HEK293 (cell line): ENCODE measurements around the gene BAG5.

Experiments
- CTCF ChIA-PET: fragments of 350-600 bp; formaldehyde crosslinking; extraction: SDS; loops from one replicate; lab custom pipeline; 2021; ENCODE audit warnings: antibody characterized with exemption; lab: Yijun Ruan, JAX
- POLR2A ChIA-PET: fragments of 300-600 bp; formaldehyde crosslinking; extraction: SDS; loops from one replicate; lab custom pipeline; 2020; ENCODE audit warnings: antibody characterized with exemption, inconsistent platforms; lab: Yijun Ruan, JAX
- H3K27ac ChIP-seq: fragments of 200-500 bp; sonication (Bioruptor generic); 2 replicates; pipeline ENCODE4 v1.5.1; 2014; ENCODE audit warnings: low read depth, low read length, control low read depth, inconsistent platforms; ENCODE audit errors: extremely low read depth
- H3K36me3 ChIP-seq, 2 experiments: fragments of 200-500 bp in 1 of 2; sonication (Bioruptor generic) in 1 of 2; 1 replicate in 1 of 2; 2 replicates in 1 of 2; pipeline ENCODE4 v1.5.1; 2014 to 2017; ENCODE audit warnings: inconsistent platforms in 2 of 2, low read length in 2 of 2; ENCODE audit not compliant: control insufficient read depth in 2 of 2, insufficient read depth in 1 of 2
- H3K4me1 ChIP-seq: fragments of 200-500 bp; sonication (Bioruptor generic); 2 replicates; pipeline ENCODE4 v1.5.1; 2014; ENCODE audit warnings: mild to moderate bottlenecking, low read length, inconsistent platforms; ENCODE audit not compliant: control insufficient read depth, insufficient read depth
- H3K4me3 ChIP-seq: 2 replicates; pipeline ENCODE4 v1.5.1; 2011; ENCODE audit warnings: low read depth, mild to moderate bottlenecking, control low read depth, low read length, moderate library complexity
- H3K9me3 ChIP-seq: fragments of 200-500 bp; sonication (Bioruptor generic); 2 replicates; pipeline ENCODE4 v1.5.1; 2014; ENCODE audit warnings: low read depth, low read length, inconsistent platforms; ENCODE audit not compliant: control insufficient read depth, insufficient read depth
- GLIS2 ChIP-seq: fragments of 450-650 bp; formaldehyde crosslinking; IDR thresholded peaks from 2 replicates; pipeline ENCODE4 v1.5.1; 2016; ENCODE audit warnings: missing biosample characterization, missing genetic modification characterization
- IKZF3 ChIP-seq: fragments of 450-650 bp; IDR thresholded peaks from 2 replicates; pipeline ENCODE4 v1.5.0; 2018; ENCODE audit warnings: missing biosample characterization, mild to moderate bottlenecking, missing genetic modification characterization, moderate library complexity
- KLF8 ChIP-seq: fragments of 450-650 bp; formaldehyde crosslinking; IDR thresholded peaks from 2 replicates; pipeline ENCODE4 v1.5.1; 2016; ENCODE audit warnings: missing biosample characterization, missing genetic modification characterization
- PRDM2 ChIP-seq: fragments of 450-650 bp; formaldehyde crosslinking; IDR thresholded peaks from 2 replicates; pipeline ENCODE4 v1.5.1; 2016; ENCODE audit warnings: missing biosample characterization, missing genetic modification characterization, borderline replicate concordance
- PRDM4 ChIP-seq: fragments of 450-650 bp; formaldehyde crosslinking; IDR thresholded peaks from 2 replicates; pipeline ENCODE4 v1.5.1; 2017; ENCODE audit warnings: missing biosample characterization, missing genetic modification characterization
- SP2 ChIP-seq: fragments of 450-650 bp; formaldehyde crosslinking; IDR thresholded peaks from 2 replicates; pipeline ENCODE4 v1.5.1; 2016; ENCODE audit warnings: missing biosample characterization, missing genetic modification characterization
- YY1 ChIP-seq: fragments of 450-650 bp; formaldehyde crosslinking; IDR thresholded peaks from 2 replicates; pipeline ENCODE4 v1.5.1; 2018; ENCODE audit warnings: missing biosample characterization, missing genetic modification characterization
- ZBTB1 ChIP-seq: fragments of 450-650 bp; formaldehyde crosslinking; IDR thresholded peaks from 2 replicates; pipeline ENCODE4 v1.5.1; 2016; ENCODE audit warnings: missing biosample characterization, missing genetic modification characterization
- ZBTB20 ChIP-seq: fragments of 450-650 bp; formaldehyde crosslinking; IDR thresholded peaks from 2 replicates; pipeline ENCODE4 v1.5.1; 2016; ENCODE audit warnings: missing biosample characterization, missing genetic modification characterization
- ZBTB21 ChIP-seq: fragments of 450-650 bp; formaldehyde crosslinking; IDR thresholded peaks from 2 replicates; pipeline ENCODE4 v1.5.1; 2017; ENCODE audit warnings: missing biosample characterization, missing genetic modification characterization
- ZBTB26 ChIP-seq: fragments of 450-650 bp; formaldehyde crosslinking; optimal IDR thresholded peaks from 2 replicates; pipeline ENCODE3; 2016; ENCODE audit warnings: missing biosample characterization, mild to moderate bottlenecking, missing genetic modification characterization
- ZBTB7A ChIP-seq: fragments of 450-650 bp; formaldehyde crosslinking; IDR thresholded peaks from 2 replicates; pipeline ENCODE4 v1.5.1; 2016; ENCODE audit warnings: low read depth, missing biosample characterization, missing genetic modification characterization
- ZEB2 ChIP-seq: fragments of 450-650 bp; formaldehyde crosslinking; IDR thresholded peaks from 2 replicates; pipeline ENCODE4 v1.5.1; 2016; ENCODE audit warnings: missing biosample characterization, missing genetic modification characterization
- ZFHX2 ChIP-seq: fragments of 450-650 bp; formaldehyde crosslinking; conservative IDR thresholded peaks from 2 replicates; pipeline ENCODE4 v1.5.1; 2016; ENCODE audit warnings: missing biosample characterization, missing genetic modification characterization
- ZNF155 ChIP-seq: fragments of 450-650 bp; formaldehyde crosslinking; IDR thresholded peaks from 2 replicates; pipeline ENCODE4 v1.5.1; 2016; ENCODE audit warnings: missing biosample characterization, missing genetic modification characterization
- ZNF18 ChIP-seq: fragments of 450-650 bp; formaldehyde crosslinking; IDR thresholded peaks from 2 replicates; pipeline ENCODE4 v1.5.1; 2016; ENCODE audit warnings: missing biosample characterization, missing genetic modification characterization
- ZNF2 ChIP-seq: fragments of 450-650 bp; formaldehyde crosslinking; IDR thresholded peaks from 2 replicates; pipeline ENCODE4 v1.5.1; 2016; ENCODE audit warnings: missing biosample characterization, missing genetic modification characterization
- ZNF350 ChIP-seq: fragments of 450-650 bp; formaldehyde crosslinking; IDR thresholded peaks from 2 replicates; pipeline ENCODE4 v1.5.0; 2017; ENCODE audit warnings: missing biosample characterization, mild to moderate bottlenecking, missing genetic modification characterization
- ZNF398 ChIP-seq: fragments of 450-650 bp; formaldehyde crosslinking; IDR thresholded peaks from 2 replicates; pipeline ENCODE4 v1.5.1; 2017; ENCODE audit warnings: missing biosample characterization, missing genetic modification characterization
- ZNF561 ChIP-seq: fragments of 450-650 bp; IDR thresholded peaks from 2 replicates; pipeline ENCODE4 v1.5.1; 2018; ENCODE audit warnings: missing biosample characterization, missing genetic modification characterization, borderline replicate concordance
- ZNF791 ChIP-seq: fragments of 450-650 bp; formaldehyde crosslinking; IDR thresholded peaks from 2 replicates; pipeline ENCODE4 v1.5.1; 2016; ENCODE audit warnings: missing biosample characterization, missing genetic modification characterization
- ZSCAN30 ChIP-seq: fragments of 450-650 bp; IDR thresholded peaks from 2 replicates; pipeline ENCODE4 v1.5.1; 2018; ENCODE audit warnings: missing biosample characterization, mild to moderate bottlenecking, missing genetic modification characterization, moderate library complexity

BAG5 gene

GRCh38 chr14:103528587-103529382 is 33.7 kb downstream of the BAG5 start, which contains the start of gene TRMT61A:
TRMT61A (plus strand) TSS chr14:103529196; CDS start chr14:103529979, 783 bp downstream.
- Histone ChIP-seq H3K4me1 (peaks cover 19% of the 10 kb centered on the region), H3K36me3 (peaks cover 0 to 12% of the 10 kb centered on the region in 2 experiments; a peak in 1 of 3 replicates), H3K4me3 (peak within 1 kb of the TSS; percentile 83), H3K9me3 (no peaks in the 10 kb centered on the region), H3K27ac (peak within 1 kb of the TSS; percentile 89)
- ChIA-PET POLR2A (interaction anchor here (0.6 to 2.2 kb wide), 14 partner anchors 8 to 452 kb away, joined by 3 to 18 read pairs (median 4); partner anchors contain the start of genes BAG5, COA8 and EIF5), CTCF (interaction anchor here (0.6 to 2.8 kb wide), 2 partner anchors 10 to 1516 kb away, joined by 3 to 13 read pairs; no protein-coding TSS in a partner anchor)
- TF ChIP-seq ZNF350, result no peak
- no peak for TF ChIP-seq ZBTB1 (tag by site-specific recombination)
- peak; percentile 97 for TF ChIP-seq IKZF3 (tag by site-specific recombination)
- no peak for TF ChIP-seq ZNF791 (tag by site-specific recombination)
- peak; percentile 55 for TF ChIP-seq KLF8
- no peak for TF ChIP-seq ZBTB20
- 0 out of 2 replicates have a peak, but pooled peaks have one; percentile 40 for TF ChIP-seq ZNF2
- TF ChIP-seq YY1 (tag by site-specific recombination), result 0 out of 2 replicates have a peak, but pooled peaks have one; percentile 48
- no peak for TF ChIP-seq PRDM4
- TF ChIP-seq ZNF561, result peak; percentile 40
- no peak for TF ChIP-seq ZFHX2 (tag by site-specific recombination)
- TF ChIP-seq ZEB2 (tag by site-specific recombination), result 0 out of 2 replicates have a peak, but pooled peaks have one; percentile 26
- no peak for TF ChIP-seq ZNF155 (tag by site-specific recombination)
- TF ChIP-seq ZBTB7A (tag by site-specific recombination), result 0 out of 2 replicates have a peak, but pooled peaks have one; percentile 39
- TF ChIP-seq ZBTB26 (tag by site-specific recombination), result peak; percentile 53
- TF ChIP-seq ZNF398 (tag by site-specific recombination), result no peak
- peak; percentile 51 for TF ChIP-seq GLIS2 (tag by site-specific recombination)
- no peak for TF ChIP-seq ZNF18
- TF ChIP-seq ZBTB21 (tag by site-specific recombination), result no peak
- TF ChIP-seq SP2 (tag by site-specific recombination), result peak; percentile 45; the same call in 1 of the 2 replicates
- TF ChIP-seq PRDM2 (tag by site-specific recombination), result no peak
- peak; percentile 54 for TF ChIP-seq ZSCAN30 (tag by site-specific recombination)
